Stomach (tissue), 9 donors: Measurements from ENCODE around the gene SLC66A1. TPM values are rescaled to one million over a fixed set of nuclear protein-coding genes. Genes with fewer than 3 reads are reported as not detected.

Experiments
- DNase-seq, 2 donors: peaks; one replicate each; pipeline versions ENCODE4 v3.0.0 to v3.0.0-alpha.2; 2013 to 2019
- H3K27ac ChIP-seq, 5 donors: fragments of 200-600 bp in 4 of 5; sonication (generic) in 4 of 5; one replicate each; pipeline ENCODE4 v1.5.1; 2013 to 2019; ENCODE audit warnings: mild to moderate bottlenecking in 1 of 5, moderate library complexity in 1 of 5
- H3K27me3 ChIP-seq, 3 donors: fragments of 200-600 bp; sonication (generic); one replicate each; pipeline ENCODE4 v1.5.1; 2017 to 2019; ENCODE audit warnings: mixed run types in 1 of 3
- H3K36me3 ChIP-seq, 4 donors: fragments of 200-600 bp; sonication (generic); 1 replicate in 3 of 4; 2 replicates in 1 of 4; pipeline ENCODE4 v1.5.1; 2016 to 2019
- H3K4me1 ChIP-seq, 4 donors: fragments of 200-600 bp; sonication (generic); one replicate each; pipeline ENCODE4 v1.5.1; 2016 to 2019
- H3K4me3 ChIP-seq, 4 donors: fragments of 200-600 bp; sonication (generic) in 3 of 4; one replicate each; pipeline ENCODE4 v1.5.1; 2016 to 2019; ENCODE audit warnings: mild to moderate bottlenecking in 1 of 4
- H3K9me3 ChIP-seq, 4 donors: fragments of 200-600 bp; sonication (generic); one replicate each; pipeline ENCODE4 v1.5.1; 2016 to 2019
- CTCF ChIP-seq, 7 experiments: fragments of 450-650 bp in 4 of 7; fragments of 200-600 bp in 3 of 7; sonication (generic) in 3 of 7; IDR thresholded peaks; one replicate each; pipeline ENCODE4 v1.5.1; 2016 to 2019; ENCODE audit warnings: antibody characterized with exemption in 7 of 7, control low read depth in 2 of 7, mild to moderate bottlenecking in 1 of 7
- EP300 ChIP-seq: sonication (generic); formaldehyde crosslinking; IDR thresholded peaks from one replicate; pipeline ENCODE4 v1.6.1; 2017; ENCODE audit warnings: antibody characterized with exemption
- POLR2A ChIP-seq, 4 donors: fragments of 450-650 bp; IDR thresholded peaks; one replicate each; pipeline ENCODE4 v1.6.1; 2016; ENCODE audit warnings: antibody characterized with exemption in 4 of 4, control low read depth in 2 of 4, mild to moderate bottlenecking in 1 of 4, moderate library complexity in 1 of 4
- POLR2AphosphoS5 ChIP-seq, 3 donors: sonication (generic); formaldehyde crosslinking; IDR thresholded peaks; one replicate each; pipeline ENCODE4 v1.6.1; 2016; ENCODE audit warnings: antibody characterized with exemption in 3 of 3
- WGBS, 5 donors: extraction: QIAGEN DNeasy Blood & Tissue Kit in 3 of 5; methylation state at CpG; one replicate each; pipeline versions ENCODE4 v1.1.5 to v1.1.7; 2013 to 2018; 5-methylcytosine and 5-hydroxymethylcytosine counted together
- intact Hi-C: fragments of 100-400 bp; cut with DNase I; formaldehyde crosslinking; loops from one replicate; pipeline ENCODE4 v1.15.1; 2023; ENCODE audit warnings: low total_unique reads
- polyA plus RNA-seq, 3 donors: library from polyadenylated mRNA; stranded (reverse); fragments of 200-250 nt; gene quantifications; one replicate each; pipeline ENCODE4 v1.2.3, GENCODE V29; 2013
- total RNA-seq, 5 donors: library from RNA; depleted of rRNA; stranded (reverse); fragments of >200 nt; gene quantifications; one replicate each; pipeline versions ENCODE4 v1.1.0 to v1.2.3, GENCODE V29; 2014 to 2016
- donor health status: healthy with polysubstance abuse.
- donor health status: Bipolar disorder and iron deficiency.
- donor health status: healthy.

Gene SLC66A1
- total and polyA plus RNA-seq, 8 donors = 1.8 to 14.5 (median 10.6) TPM

- intact Hi-C loops = no loop called here
- Histone ChIP-seq H3K36me3 (peaks cover 13 to 61% (median 41%) of the 10 kb centered on the region in 4 donors), H3K27me3 (no peaks in the 10 kb centered on the region), H3K27ac (no peak overlapping the region), H3K4me3 (no peak overlapping the region), H3K9me3 (no peaks in the 10 kb centered on the region), H3K4me1 (peaks cover 0 to 48% (median 27%) of the 10 kb centered on the region in 4 donors)
- 82 to 87% (median 84%) methylated on average over 18 of the region's 18 CpGs for WGBS, 5 donors
- DNase-seq = no peak
- TF ChIP-seq EP300 = no peak
- TF ChIP-seq POLR2AphosphoS5 (IDR thresholded peaks at IDR 0.05) = no peak
- TF ChIP-seq POLR2A (IDR thresholded peaks at IDR 0.05) = no peak
- no peak for TF ChIP-seq CTCF (IDR thresholded peaks at IDR 0.05)
Observed at GRCh38 chr1:19360843-19361610, 48.9 kb downstream of the SLC66A1 start.

GRCh38 chr1:19361611-19362147 lies 49.6 kb downstream of the SLC66A1 start:
- 53 to 66% (median 59%) methylated on average over 8 of the region's 8 CpGs for WGBS, 5 donors
- H3K36me3 ChIP-seq = peaks cover 6 to 55% (median 34%) of the 10 kb centered on the region in 4 donors
- TF ChIP-seq POLR2AphosphoS5 (IDR thresholded peaks at IDR 0.05) (no peak), POLR2A (IDR thresholded peaks at IDR 0.05) (no peak), EP300 (no peak), CTCF (IDR thresholded peaks at IDR 0.05) (no peak)
- DNase-seq = no peak
- peaks cover 0 to 54% (median 29%) of the 10 kb centered on the region in 4 donors for H3K4me1 ChIP-seq
- H3K4me3 ChIP-seq = no peak overlapping the region
- intact Hi-C loops = no loop called here
- H3K27ac ChIP-seq = no peak overlapping the region
- H3K9me3 ChIP-seq = no peaks in the 10 kb centered on the region
- no peaks in the 10 kb centered on the region for H3K27me3 ChIP-seq

- WGBS, 5 donors = 67 to 87% (median 74%) methylated on average over 8 of the region's 8 CpGs
- no peaks in the 10 kb centered on the region for H3K9me3 ChIP-seq
- no peaks in the 10 kb centered on the region for H3K27me3 ChIP-seq
- intact Hi-C loops = no loop called here
- H3K27ac ChIP-seq = peak overlapping the region in 1 of 5 donors; percentile 3
- no peak for TF ChIP-seq POLR2AphosphoS5 (IDR thresholded peaks at IDR 0.05)
- TF ChIP-seq CTCF (IDR thresholded peaks at IDR 0.05) = no peak
- TF ChIP-seq POLR2A (IDR thresholded peaks at IDR 0.05) = no peak
- TF ChIP-seq EP300 = no peak
- no peak overlapping the region for H3K4me3 ChIP-seq
- no peak for DNase-seq
- H3K4me1 ChIP-seq = peaks cover 8 to 72% (median 47%) of the 10 kb centered on the region in 4 donors
- peaks cover 0 to 40% (median 22%) of the 10 kb centered on the region in 4 donors for H3K36me3 ChIP-seq
Observed at GRCh38 chr1:19363536-19364152, 51.5 kb downstream of the SLC66A1 start.

GRCh38 chr1:19365721-19366120 lies 53.6 kb downstream of the SLC66A1 start:
- TF ChIP-seq EP300 = no peak
- no peak for TF ChIP-seq POLR2A (IDR thresholded peaks at IDR 0.05)
- no peak for TF ChIP-seq POLR2AphosphoS5 (IDR thresholded peaks at IDR 0.05)
- no peak for TF ChIP-seq CTCF (IDR thresholded peaks at IDR 0.05)
- peaks cover 16 to 77% (median 56%) of the 10 kb centered on the region in 4 donors for H3K4me1 ChIP-seq
- WGBS, 5 donors = 74 to 93% (median 86%) methylated on average over 10 of the region's 10 CpGs
- no peak for DNase-seq
- H3K36me3 ChIP-seq = peaks cover 0 to 37% (median 13%) of the 10 kb centered on the region in 4 donors
- H3K27ac ChIP-seq = peak overlapping the region in 1 of 5 donors; percentile 38
- intact Hi-C loops = no loop called here
- no peak overlapping the region for H3K4me3 ChIP-seq
- H3K27me3 ChIP-seq = no peaks in the 10 kb centered on the region
- H3K9me3 ChIP-seq = no peaks in the 10 kb centered on the region
